HL-60 (cell line): ENCODE results near the gene FHIT.

Experiments
- DNase-seq, 2 experiments: peaks; one replicate each; pipeline ENCODE4 v3.0.0-alpha.2; 2010 to 2020; ENCODE audit warnings: low read depth in 1 of 2, low spot score in 1 of 2
- H3K27ac ChIP-seq: fragments of 250-450 bp; sonication (Bioruptor Pico); replicated peaks from 2 replicates; pipeline ENCODE4 v1.5.1; 2020; ENCODE audit warnings: mild to moderate bottlenecking, moderate library complexity
- H3K27me3 ChIP-seq: fragments of 250-450 bp; sonication (Bioruptor Pico); 2 replicates; pipeline ENCODE4 v1.5.1; 2021; ENCODE audit warnings: mild to moderate bottlenecking, moderate library complexity; ENCODE audit not compliant: insufficient read depth, poor library complexity, severe bottlenecking
- H3K4me3 ChIP-seq: replicated peaks from 2 replicates; pipeline ENCODE4 v1.5.1; 2011; ENCODE audit warnings: mild to moderate bottlenecking, control low read depth, low read length; ENCODE audit not compliant: insufficient read depth
- CTCF ChIP-seq: IDR thresholded peaks from one replicate; pipeline ENCODE4 v1.5.1; 2011; ENCODE audit warnings: low read length, control low read depth, inconsistent platforms; ENCODE audit not compliant: insufficient read depth
- GABPA ChIP-seq: IDR thresholded peaks from 2 replicates; pipeline ENCODE4 v1.6.1; 2012; ENCODE audit warnings: low read depth
- POLR2AphosphoS5 ChIP-seq: IDR thresholded peaks from 2 replicates; pipeline ENCODE4 v1.6.1; 2012; ENCODE audit warnings: low read depth
- REST ChIP-seq: IDR thresholded peaks from 2 replicates; pipeline ENCODE4 v1.6.1; 2012; ENCODE audit warnings: low read depth; ENCODE audit not compliant: insufficient replicate concordance
- SPI1 ChIP-seq: IDR thresholded peaks from 2 replicates; pipeline ENCODE4 v1.6.1; 2012; ENCODE audit warnings: low read depth, mild to moderate bottlenecking, borderline replicate concordance

Gene FHIT

GRCh38 chr3:60383345-60383744 is 867.9 kb downstream of the FHIT start:
- Histone ChIP-seq H3K27ac (no peak overlapping the region), H3K27me3 (no peaks in the 10 kb centered on the region), H3K4me3 (no peak overlapping the region)
- TF ChIP-seq CTCF = no peak
- TF ChIP-seq GABPA = no peak
- no peak for TF ChIP-seq SPI1
- no peak for TF ChIP-seq POLR2AphosphoS5
- TF ChIP-seq REST = no peak
- no peak for DNase-seq

GRCh38 chr3:60366486-60366885 is 884.8 kb downstream of the FHIT start:
- no peak for DNase-seq
- TF ChIP-seq REST (no peak), POLR2AphosphoS5 (no peak), CTCF (no peak), GABPA (no peak), SPI1 (no peak)
- H3K27me3 ChIP-seq = no peaks in the 10 kb centered on the region
- no peak overlapping the region for H3K4me3 ChIP-seq
- H3K27ac ChIP-seq = no peak overlapping the region

- no peak for TF ChIP-seq POLR2AphosphoS5
- TF ChIP-seq CTCF = no peak
- TF ChIP-seq SPI1 = no peak
- no peak for TF ChIP-seq REST
- TF ChIP-seq GABPA = no peak
- no peak for DNase-seq
- H3K4me3 ChIP-seq = no peak overlapping the region
- no peaks in the 10 kb centered on the region for H3K27me3 ChIP-seq
- no peak overlapping the region for H3K27ac ChIP-seq
Measured at GRCh38 chr3:60365360-60365759, 885.9 kb downstream of the FHIT start.
